OCI-LY3 (cell line): Measurements from ENCODE around the gene REM1.
A peak's percentile ranks its signal among the peaks of the same experiment; 100 is the strongest.

Experiments used
- H2AFZ ChIP-seq: fragments of 200-600, 300-600 bp; shearing (Covaris generic); 2 replicates; pipeline ENCODE4 v1.6.0; 2014; ENCODE audit warnings: antibody characterized with exemption, low read depth, low read length
- H3K27ac ChIP-seq: fragments of 200-600, 300-600 bp; sonication (generic); 2 replicates; pipeline ENCODE4 v1.5.1; 2014; ENCODE audit warnings: mild to moderate bottlenecking, low read length, moderate library complexity, mixed read lengths
- H3K27me3 ChIP-seq: fragments of 200-600, 300-600 bp; sonication (generic); 2 replicates; pipeline ENCODE4 v1.6.1; 2014; ENCODE audit warnings: low read depth, low read length, mixed read lengths
- H3K36me3 ChIP-seq: fragments of 200-600, 300-600 bp; sonication (generic); replicated peaks from 2 replicates; pipeline ENCODE3; 2014; ENCODE audit warnings: low read depth, low read length, mixed read lengths
- H3K4me1 ChIP-seq: fragments of 300-600, 200-600 bp; sonication (generic); 2 replicates; pipeline ENCODE4 v1.6.1; 2014; ENCODE audit warnings: low read length, mixed read lengths
- H3K4me2 ChIP-seq: fragments of 200-600, 300-600 bp; sonication (generic); 2 replicates; pipeline ENCODE4 v1.6.1; 2014; ENCODE audit warnings: low read length, mixed read lengths
- H3K4me3 ChIP-seq: fragments of 300-600, 200-600 bp; sonication (generic); 2 replicates; pipeline ENCODE4 v1.5.1; 2014; ENCODE audit warnings: antibody characterized with exemption, mild to moderate bottlenecking, low read length, moderate library complexity
- H3K79me2 ChIP-seq: fragments of 300-600, 200-600 bp; shearing (Covaris generic); 2 replicates; pipeline ENCODE4 v1.6.1; 2014; ENCODE audit warnings: mild to moderate bottlenecking, low read length, mixed read lengths
- H3K9ac ChIP-seq: fragments of 300-600, 200-600 bp; shearing (Covaris generic); 2 replicates; pipeline ENCODE4 v1.6.0; 2014; ENCODE audit warnings: mild to moderate bottlenecking, low read length, moderate library complexity
- H3K9me3 ChIP-seq: fragments of 200-600, 300-600 bp; shearing (Covaris generic); 2 replicates; pipeline ENCODE4 v1.6.1; 2014; ENCODE audit warnings: low read length, mixed read lengths; ENCODE audit not compliant: insufficient read depth
- H4K20me1 ChIP-seq: fragments of 200-600, 300-600 bp; sonication (generic); 2 replicates; pipeline ENCODE4 v1.6.1; 2016; ENCODE audit warnings: low read length, mixed read lengths; ENCODE audit not compliant: insufficient read depth
- CTCF ChIP-seq: fragments of 200-600, 300-600 bp; sonication (generic); IDR thresholded peaks from 2 replicates; pipeline ENCODE4 v1.5.1; 2014; ENCODE audit warnings: antibody characterized with exemption, low read length, low read depth
- EZH2phosphoT487 ChIP-seq: fragments of 200-600 bp; shearing (Covaris generic); IDR thresholded peaks from 2 replicates; pipeline ENCODE4 v1.6.1; 2018; ENCODE audit warnings: antibody characterized with exemption, mixed run types, low read depth

REM1 gene

GRCh38 chr20:31440012-31440659, 35.0 kb upstream of the REM1 start, which contains the start of gene DEFB123:
Gene DEFB123, plus strand, starts transcription at chr20:31440632. Its CDS starts 67 bp downstream, at chr20:31440699.
- H3K27ac ChIP-seq, result no peak within 1 kb of the TSS
- TF ChIP-seq EZH2phosphoT487 (no peak), CTCF (peak; percentile 37)
- no peaks in the 10 kb centered on the region for H3K36me3 ChIP-seq
- no peak within 1 kb of the TSS for H3K9ac ChIP-seq
- H3K4me1 ChIP-seq, result no peaks in the 10 kb centered on the region
- no peak within 1 kb of the TSS for H2AFZ ChIP-seq
- H3K79me2 ChIP-seq, result no peaks in the 10 kb centered on the region
- no peak within 1 kb of the TSS for H3K4me3 ChIP-seq
- no peaks in the 10 kb centered on the region for H3K9me3 ChIP-seq
- H3K4me2 ChIP-seq, result no peak within 1 kb of the TSS
- H3K27me3 ChIP-seq, result peaks cover 6% of the 10 kb centered on the region; the same call in 1 of the 2 replicates
- H4K20me1 ChIP-seq, result no peaks in the 10 kb centered on the region

GRCh38 chr20:31446084-31446819, 28.8 kb upstream of the REM1 start:
- Histone ChIP-seq H2AFZ (no peak overlapping the region), H4K20me1 (no peaks in the 10 kb centered on the region), H3K27me3 (0 out of 2 replicates have a peak, but pooled peaks cover 3% of the 10 kb centered on the region), H3K4me1 (no peaks in the 10 kb centered on the region), H3K9me3 (no peaks in the 10 kb centered on the region), H3K9ac (no peak overlapping the region), H3K4me2 (no peak overlapping the region), H3K36me3 (no peaks in the 10 kb centered on the region), H3K27ac (no peak overlapping the region), H3K4me3 (no peak overlapping the region), H3K79me2 (no peaks in the 10 kb centered on the region)
- TF ChIP-seq CTCF (no peak), EZH2phosphoT487 (no peak)

GRCh38 chr20:31449511-31450414, 25.3 kb upstream of the REM1 start:
- TF ChIP-seq CTCF (no peak), EZH2phosphoT487 (no peak)
- H3K79me2 ChIP-seq, result no peaks in the 10 kb centered on the region
- no peak overlapping the region for H2AFZ ChIP-seq

More at GRCh38 chr20:31449511-31450414, 25.3 kb upstream of the REM1 start:
- Histone ChIP-seq H3K9ac (no peak overlapping the region), H3K4me3 (no peak overlapping the region), H3K36me3 (no peaks in the 10 kb centered on the region), H4K20me1 (no peaks in the 10 kb centered on the region), H3K9me3 (no peaks in the 10 kb centered on the region), H3K4me2 (no peak overlapping the region), H3K27ac (no peak overlapping the region), H3K4me1 (no peaks in the 10 kb centered on the region), H3K27me3 (no peaks in the 10 kb centered on the region)
